ENCODE measurements around the gene BRIP1.

- TF ChIP-seq CTCF (IDR thresholded peaks at IDR 0.05) (no peak), POLR2A (IDR thresholded peaks at IDR 0.05) (no peak)
Measured at GRCh38 chr17:61875285-61875684, 12.0 kb upstream of the BRIP1 start.

Data from testis (tissue), 2 donors.